NCI-H187 (cell line): Measurements from ENCODE around the gene PPP1R9A.

ENCODE experiments used
- DNase-seq, 2 experiments: peaks; one replicate each; lab custom pipeline; 2025; lab: John Stamatoyannopoulos, UW

PPP1R9A gene

GRCh38 chr7:95319570-95319969 is 412.2 kb downstream of the PPP1R9A start:
- DNase-seq: no peak

DNA sequence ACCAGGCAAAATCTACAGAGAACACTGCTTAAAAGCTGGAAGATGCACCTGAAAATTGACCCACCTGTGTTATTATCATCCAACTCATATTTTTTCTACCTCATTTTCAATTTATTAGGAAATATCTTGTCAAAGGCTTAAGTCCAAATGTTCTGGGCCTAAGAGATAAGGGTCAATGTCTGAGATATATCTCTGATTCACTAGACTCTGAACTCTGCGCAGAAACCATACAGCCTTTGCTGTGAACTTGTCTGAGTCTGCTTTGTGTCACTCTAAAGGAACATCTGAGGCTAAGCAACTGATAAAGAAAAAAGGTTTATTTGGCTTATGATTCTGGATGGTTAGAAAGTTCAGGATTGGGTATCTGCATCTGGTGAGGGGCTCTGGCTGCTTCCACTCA is 413.3 kb downstream of the PPP1R9A start:
- no peak for DNase-seq

GRCh38 chr7:95321720-95322119 is 414.3 kb downstream of the PPP1R9A start:
- no peak for DNase-seq

DNA sequence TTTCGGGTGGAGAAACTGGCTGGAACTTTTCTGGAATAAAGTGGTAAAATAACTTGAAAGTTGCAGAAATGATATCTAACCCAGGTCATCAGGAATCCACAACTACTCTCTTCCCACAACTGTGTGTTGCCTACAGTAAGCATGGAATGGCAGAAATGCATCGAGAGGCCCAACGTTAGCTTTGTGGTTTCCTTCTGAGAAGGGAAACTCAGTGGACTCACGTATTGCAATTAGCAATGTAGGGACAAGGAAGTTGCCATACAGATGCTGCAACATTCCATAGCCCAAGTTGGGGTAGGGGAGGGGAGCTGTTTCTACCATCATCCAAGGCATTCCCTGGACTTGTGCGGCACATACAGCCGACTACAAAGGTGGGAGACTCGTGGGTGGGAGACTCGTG is 415.0 kb downstream of the PPP1R9A start:
- no peak for DNase-seq

DNA sequence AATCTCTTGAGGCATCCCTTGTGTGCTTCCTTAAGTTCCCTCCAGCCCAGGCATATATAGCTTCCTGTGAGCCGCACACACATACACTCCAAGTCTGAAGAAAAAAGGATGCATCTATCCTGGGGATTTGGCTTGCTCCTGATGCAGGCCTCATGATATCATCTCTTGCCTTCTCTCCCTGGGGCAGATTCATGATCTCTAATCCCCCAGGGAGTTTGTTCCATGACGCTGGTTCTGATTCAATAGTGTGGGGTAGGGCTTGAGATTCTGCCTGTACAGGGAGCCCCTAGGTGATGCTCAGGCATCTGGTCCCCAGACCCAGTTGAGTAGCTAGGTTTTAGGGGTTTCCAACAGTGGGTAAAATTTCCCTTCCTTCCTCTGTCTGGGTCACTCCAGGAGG is 415.5 kb downstream of the PPP1R9A start:
- DNase-seq: no peak

DNA sequence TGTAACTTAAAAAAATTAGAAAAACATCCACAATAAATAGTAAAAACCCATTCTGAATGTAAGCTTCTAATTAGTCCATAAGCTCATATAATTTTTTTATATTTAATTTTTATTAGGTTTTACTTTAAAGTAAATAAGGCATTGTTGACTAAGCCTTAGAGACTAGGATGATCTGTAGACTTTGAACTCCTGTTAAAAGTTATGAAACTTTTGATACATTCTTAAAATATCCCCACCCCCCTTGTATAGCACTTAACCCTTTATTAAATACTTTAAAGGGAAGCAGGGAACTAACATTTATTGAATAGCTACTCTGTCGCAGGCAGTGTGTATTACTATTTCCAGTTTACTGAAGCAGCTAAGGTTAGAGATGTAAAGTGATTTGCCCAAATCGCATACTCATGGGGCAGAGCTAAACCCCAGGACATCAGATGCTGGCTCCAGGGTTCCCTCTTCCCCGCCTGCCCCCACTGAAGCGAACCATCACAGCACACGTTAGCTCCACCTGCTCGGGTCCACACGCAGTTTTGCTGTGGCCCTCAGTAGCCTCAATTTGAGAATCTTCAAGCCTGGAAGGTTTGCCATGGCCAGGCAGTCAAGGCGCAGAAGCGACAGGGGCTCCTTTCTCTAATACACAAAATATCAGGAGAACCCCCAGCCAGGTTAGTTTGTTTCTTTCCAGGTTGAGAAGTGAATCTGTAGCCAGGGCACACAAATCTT is 416.2 kb downstream of the PPP1R9A start:
- DNase-seq: no peak

DNA sequence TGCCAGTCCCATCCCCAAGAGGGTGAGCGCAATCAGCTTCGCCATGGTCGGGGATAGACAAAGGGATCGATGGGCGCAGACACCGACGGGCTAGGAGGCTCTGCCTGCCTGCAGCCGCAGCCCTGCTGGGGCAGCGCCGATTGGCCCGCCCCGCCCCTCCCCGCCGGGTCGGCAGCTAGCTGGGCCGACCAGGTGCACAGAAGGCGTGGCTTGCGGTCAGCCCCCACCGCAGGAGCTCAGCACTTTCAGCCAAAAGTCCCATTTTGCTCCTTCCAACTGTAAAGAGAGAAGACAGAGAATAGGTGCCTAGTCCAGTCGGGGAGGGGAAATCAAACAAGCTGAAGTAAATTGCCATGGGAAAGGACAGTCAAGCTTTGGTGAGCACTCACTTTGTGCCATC is 417.0 kb downstream of the PPP1R9A start, which contains the start of gene PON1:
TSS of gene PON1 (minus strand) at position 102 of the 400 bp plus-strand sequence. CDS start at position 45, 57 bp downstream.
- no peak for DNase-seq

DNA sequence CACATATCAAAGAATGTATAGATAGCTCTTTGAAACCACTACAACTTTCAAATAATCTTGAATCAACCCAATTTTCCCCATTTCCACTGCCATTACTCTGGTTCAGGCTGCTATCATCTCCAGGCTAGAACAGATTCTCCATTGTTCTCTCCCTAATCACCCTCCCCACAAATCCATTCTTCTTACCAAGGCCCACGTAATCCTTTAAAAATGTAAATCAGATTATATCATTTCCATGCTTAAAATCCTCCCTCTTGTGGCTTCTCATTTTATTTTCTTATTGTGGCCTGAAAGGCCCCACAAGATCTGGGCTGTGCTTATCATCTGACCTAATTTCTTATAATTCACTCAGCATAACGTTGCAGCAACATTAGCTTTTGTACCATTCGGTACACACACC is 420.0 kb downstream of the PPP1R9A start:
- DNase-seq: no peak

- DNase-seq: no peak
Observed at GRCh38 chr7:95330204-95330960, 423.0 kb downstream of the PPP1R9A start.

DNA sequence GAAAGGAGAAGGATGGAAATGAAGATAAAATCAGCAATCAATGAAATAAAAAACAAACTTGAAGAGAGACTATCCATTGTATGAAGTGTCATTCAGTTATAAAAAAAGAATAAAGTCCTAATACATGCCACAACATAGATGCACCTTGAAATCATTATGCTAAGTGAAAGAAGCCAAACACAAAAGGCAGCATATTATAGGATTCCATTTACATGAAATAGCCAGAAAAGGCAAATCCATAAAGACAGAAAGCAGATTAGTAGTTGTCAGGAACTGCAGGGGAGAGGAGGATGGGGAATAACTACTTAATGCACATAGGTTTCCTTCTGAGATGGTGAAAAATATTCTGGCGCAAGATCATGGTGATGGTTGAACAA is 423.6 kb downstream of the PPP1R9A start:
- DNase-seq: no peak

GRCh38 chr7:95334447-95334846 is 427.1 kb downstream of the PPP1R9A start:
- DNase-seq: no peak

DNA sequence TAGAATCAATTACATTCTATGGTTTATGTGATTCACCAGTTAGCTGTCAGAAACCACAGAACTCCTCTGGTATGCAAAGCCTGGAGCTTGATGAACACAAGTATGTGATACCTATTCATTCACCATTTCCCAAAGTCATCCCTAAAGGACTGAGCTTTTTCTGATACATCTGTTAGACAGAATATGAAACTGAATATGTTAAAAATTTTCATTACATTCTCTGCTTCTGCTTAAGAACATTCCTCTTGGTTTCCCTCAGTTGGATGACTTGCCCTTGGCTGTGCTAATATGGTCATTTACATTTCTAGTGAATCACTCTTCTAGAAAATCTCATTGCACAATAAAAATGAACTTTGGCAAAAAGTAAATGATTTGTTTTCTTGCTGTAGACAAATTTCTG is 427.7 kb downstream of the PPP1R9A start:
- no peak for DNase-seq

GRCh38 chr7:95338832-95339231 is 431.4 kb downstream of the PPP1R9A start:
- DNase-seq: no peak

DNA sequence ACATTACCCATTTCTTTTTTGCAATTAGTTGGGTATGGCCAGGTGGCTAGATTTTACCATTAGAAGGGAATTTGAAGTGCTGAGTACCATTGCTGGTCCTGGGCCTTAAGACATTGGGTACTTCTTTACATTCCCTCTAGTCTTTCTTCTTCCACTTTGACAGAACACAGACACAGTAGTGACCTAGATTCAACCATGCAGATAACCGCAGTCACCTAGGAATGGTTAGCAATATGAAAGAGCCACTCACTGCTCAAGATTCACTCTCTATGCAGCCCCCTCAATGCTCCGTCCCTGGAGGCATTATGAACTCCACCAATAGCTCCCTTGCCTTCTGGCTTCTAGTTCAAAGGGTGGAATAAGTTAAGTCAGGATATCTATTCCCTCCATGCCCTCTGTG is 433.1 kb downstream of the PPP1R9A start:
- DNase-seq: no peak

DNA sequence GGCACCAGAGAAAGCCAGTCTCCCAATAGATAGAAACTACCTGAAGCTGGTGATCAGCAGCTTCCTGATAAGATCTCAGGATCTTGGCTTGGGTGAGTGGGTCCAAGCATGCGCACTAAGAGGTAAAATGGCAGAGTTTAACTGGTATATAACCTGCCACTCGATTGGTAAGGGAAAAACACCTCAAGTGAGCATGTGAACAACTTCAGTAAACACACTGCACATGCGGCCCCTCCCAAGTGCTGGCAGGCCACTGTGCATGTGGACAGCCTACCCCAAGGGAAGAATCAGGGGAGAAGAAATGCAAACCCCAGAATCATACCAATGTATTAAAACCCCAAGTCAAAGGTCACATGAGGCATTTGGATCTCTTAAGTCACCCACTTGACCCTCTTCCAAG is 434.6 kb downstream of the PPP1R9A start:
- no peak for DNase-seq

- no peak for DNase-seq
Observed at GRCh38 chr7:95342642-95343307, 435.4 kb downstream of the PPP1R9A start.
